Peyer's patch (tissue), 4 donors: Measurements from ENCODE around the gene MRPL10. TPM values are rescaled to one million over a fixed set of nuclear protein-coding genes. Genes with fewer than 3 reads are reported as not detected.

Source experiments
- DNase-seq, 3 donors: peaks; one replicate each; pipeline ENCODE4 v3.0.0-alpha.2; 2017 to 2019
- H3K27ac ChIP-seq, 4 donors: fragments of 200-600 bp; sonication (generic); one replicate each; pipeline ENCODE4 v1.5.1; 2016 to 2019
- H3K27me3 ChIP-seq, 2 donors: fragments of 200-600 bp; sonication (generic); one replicate each; pipeline ENCODE4 v1.5.1; 2019
- H3K36me3 ChIP-seq, 3 donors: fragments of 200-600 bp; sonication (generic); one replicate each; pipeline ENCODE4 v1.5.1; 2016 to 2019
- H3K4me1 ChIP-seq, 4 donors: fragments of 200-600 bp; sonication (generic); one replicate each; pipeline ENCODE4 v1.5.1; 2016 to 2019
- H3K4me3 ChIP-seq, 4 donors: fragments of 200-600 bp; sonication (generic); 1 replicate in 3 of 4; 2 replicates in 1 of 4; pipeline ENCODE4 v1.5.1; 2016 to 2019; ENCODE audit warnings: mild to moderate bottlenecking in 1 of 4
- H3K9me3 ChIP-seq, 4 donors: fragments of 200-600 bp; sonication (generic); one replicate each; pipeline ENCODE4 v1.5.1; 2016 to 2019; ENCODE audit warnings: mild to moderate bottlenecking in 1 of 4
- POLR2A ChIP-seq, 2 donors: fragments of 450-650 bp; IDR thresholded peaks; one replicate each; pipeline ENCODE4 v1.5.1; 2017; ENCODE audit warnings: antibody characterized with exemption in 2 of 2, mild to moderate bottlenecking in 2 of 2, moderate library complexity in 2 of 2
- total RNA-seq, 4 donors: library from RNA; depleted of rRNA; stranded (reverse); fragments of >200 nt; gene quantifications; one replicate each; pipeline ENCODE4 v1.1.0, GENCODE V29; 2016
- TF ChIP-seq, protein P1 (sequence below), 6 experiments: fragments of 450-650 bp in 4 of 6; fragments of 200-600 bp in 2 of 6; sonication (generic) in 1 of 6; IDR thresholded peaks; one replicate each; pipeline ENCODE4 v1.5.1; 2017 to 2019; ENCODE audit warnings: antibody characterized with exemption in 6 of 6, mild to moderate bottlenecking in 3 of 6, moderate library complexity in 1 of 6

Gene MRPL10
- total RNA-seq, 4 donors from 2014 or later: 30.5 to 50.4 (median 34.8) TPM

DNA sequence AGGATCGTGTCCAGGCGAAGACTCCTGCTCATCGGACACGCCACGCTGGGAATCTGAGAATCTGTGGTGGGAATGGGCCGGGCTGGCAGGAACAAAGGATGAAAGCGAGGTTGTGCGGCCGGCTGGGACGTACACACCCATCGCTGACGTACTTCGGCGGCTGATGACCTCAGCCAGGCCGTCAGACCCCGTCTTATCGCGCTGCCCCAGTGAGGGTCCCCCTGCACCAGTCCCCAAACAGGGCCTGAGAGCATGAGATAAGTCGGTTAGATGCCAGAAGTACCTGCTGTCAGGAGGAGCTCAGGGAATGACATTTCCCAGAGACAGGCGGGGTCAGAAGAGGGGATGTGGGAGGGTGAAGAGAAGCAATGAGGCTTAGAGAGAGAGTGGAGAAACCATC, 35.6 kb upstream of the MRPL10 start:
- Histone ChIP-seq H3K9me3 (no peaks in the 10 kb centered on the region), H3K36me3 (no peaks in the 10 kb centered on the region), H3K27me3 (no peaks in the 10 kb centered on the region), H3K4me3 (no peak overlapping the region), H3K4me1 (peaks cover 0 to 11% (median 0%) of the 10 kb centered on the region in 4 donors), H3K27ac (no peak overlapping the region)
- no peak for TF ChIP-seq POLR2A (IDR thresholded peaks at IDR 0.05)
- no peak for DNase-seq

DNA sequence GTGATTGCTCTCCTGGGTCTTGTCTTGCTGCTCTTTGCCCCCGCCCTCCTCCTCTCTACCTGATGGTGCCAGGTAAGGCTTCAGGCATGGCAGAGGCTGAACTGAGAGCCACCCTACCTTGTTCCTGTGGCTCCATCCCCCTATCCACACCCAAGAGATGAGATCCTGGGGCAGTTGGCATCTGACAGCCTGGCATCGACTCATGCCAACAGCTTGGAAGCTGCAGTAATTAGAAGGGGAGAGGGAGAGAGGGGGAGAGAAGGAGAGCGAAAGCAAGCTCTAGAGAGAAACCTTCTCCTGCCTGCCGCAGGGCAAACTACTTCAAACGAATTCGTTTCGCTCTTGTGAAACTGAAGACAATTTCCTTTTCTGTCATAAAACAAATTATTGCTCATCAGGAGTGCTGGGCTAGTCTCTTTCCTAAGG, 33.5 kb upstream of the MRPL10 start:
- H3K9me3 ChIP-seq: no peaks in the 10 kb centered on the region
- no peaks in the 10 kb centered on the region for H3K36me3 ChIP-seq
- H3K4me3 ChIP-seq: no peak overlapping the region
- no peaks in the 10 kb centered on the region for H3K27me3 ChIP-seq
- H3K4me1 ChIP-seq: peaks cover 0 to 11% (median 0%) of the 10 kb centered on the region in 4 donors
- no peak for DNase-seq
- H3K27ac ChIP-seq: peak overlapping the region in 1 of 4 donors; percentile 58
- no peak for TF ChIP-seq POLR2A (IDR thresholded peaks at IDR 0.05)
- TF ChIP-seq, protein P1, sequence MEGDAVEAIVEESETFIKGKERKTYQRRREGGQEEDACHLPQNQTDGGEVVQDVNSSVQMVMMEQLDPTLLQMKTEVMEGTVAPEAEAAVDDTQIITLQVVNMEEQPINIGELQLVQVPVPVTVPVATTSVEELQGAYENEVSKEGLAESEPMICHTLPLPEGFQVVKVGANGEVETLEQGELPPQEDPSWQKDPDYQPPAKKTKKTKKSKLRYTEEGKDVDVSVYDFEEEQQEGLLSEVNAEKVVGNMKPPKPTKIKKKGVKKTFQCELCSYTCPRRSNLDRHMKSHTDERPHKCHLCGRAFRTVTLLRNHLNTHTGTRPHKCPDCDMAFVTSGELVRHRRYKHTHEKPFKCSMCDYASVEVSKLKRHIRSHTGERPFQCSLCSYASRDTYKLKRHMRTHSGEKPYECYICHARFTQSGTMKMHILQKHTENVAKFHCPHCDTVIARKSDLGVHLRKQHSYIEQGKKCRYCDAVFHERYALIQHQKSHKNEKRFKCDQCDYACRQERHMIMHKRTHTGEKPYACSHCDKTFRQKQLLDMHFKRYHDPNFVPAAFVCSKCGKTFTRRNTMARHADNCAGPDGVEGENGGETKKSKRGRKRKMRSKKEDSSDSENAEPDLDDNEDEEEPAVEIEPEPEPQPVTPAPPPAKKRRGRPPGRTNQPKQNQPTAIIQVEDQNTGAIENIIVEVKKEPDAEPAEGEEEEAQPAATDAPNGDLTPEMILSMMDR (IDR thresholded peaks at IDR 0.05): no peak

DNA sequence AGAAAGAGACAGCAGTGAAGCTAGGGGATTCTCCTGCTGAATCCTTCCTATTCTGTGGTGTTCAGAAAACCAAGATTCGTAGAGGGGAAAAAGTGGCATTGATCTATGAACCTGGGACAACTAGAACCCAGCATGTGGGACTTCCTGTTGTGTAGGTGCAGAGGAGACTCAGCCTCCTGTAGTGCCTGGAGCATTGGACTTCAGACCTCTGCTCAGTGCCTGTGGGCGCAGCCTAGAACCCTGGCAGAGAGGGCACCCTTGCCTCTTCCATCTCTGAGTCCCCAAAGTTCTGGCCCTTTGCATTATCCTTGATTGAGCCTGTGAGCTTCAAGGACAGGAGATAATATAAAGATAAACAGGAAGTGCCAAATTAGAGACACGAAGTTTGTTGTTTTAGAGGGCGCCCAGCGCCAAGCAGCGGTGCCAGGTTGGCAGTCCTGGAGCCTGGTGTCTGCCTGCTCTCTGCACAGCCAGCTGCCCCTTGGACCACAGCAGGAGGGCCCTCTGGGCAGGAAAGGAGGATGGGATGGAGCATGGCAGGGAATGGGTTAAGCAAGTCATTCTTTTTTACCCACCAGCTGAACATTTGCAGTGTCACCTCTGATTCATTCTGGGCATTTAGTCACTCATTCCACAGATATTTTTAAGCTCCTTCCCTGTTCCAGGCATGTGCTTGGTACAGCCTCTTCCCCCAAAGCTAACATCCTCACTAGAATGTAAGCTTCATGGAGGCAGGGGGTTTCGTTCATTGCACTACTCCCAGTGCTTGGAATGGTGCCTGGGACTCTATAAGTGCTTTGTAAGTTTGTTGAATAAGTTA, 31.5 kb upstream of the MRPL10 start:
- no peak overlapping the region for H3K4me3 ChIP-seq
- DNase-seq: peak in 1 of 3 donors; percentile 66
- no peaks in the 10 kb centered on the region for H3K36me3 ChIP-seq
- H3K4me1 ChIP-seq: peaks cover 0 to 11% (median 0%) of the 10 kb centered on the region in 4 donors
- H3K9me3 ChIP-seq: no peaks in the 10 kb centered on the region
- no peaks in the 10 kb centered on the region for H3K27me3 ChIP-seq
- peak overlapping the region in 2 of 4 donors; percentile 39 to 74 for H3K27ac ChIP-seq
- TF ChIP-seq, protein P1 (IDR thresholded peaks at IDR 0.05): no peak
- peak in 1 of 2 donors; percentile 10 for TF ChIP-seq POLR2A (IDR thresholded peaks at IDR 0.05)

DNA sequence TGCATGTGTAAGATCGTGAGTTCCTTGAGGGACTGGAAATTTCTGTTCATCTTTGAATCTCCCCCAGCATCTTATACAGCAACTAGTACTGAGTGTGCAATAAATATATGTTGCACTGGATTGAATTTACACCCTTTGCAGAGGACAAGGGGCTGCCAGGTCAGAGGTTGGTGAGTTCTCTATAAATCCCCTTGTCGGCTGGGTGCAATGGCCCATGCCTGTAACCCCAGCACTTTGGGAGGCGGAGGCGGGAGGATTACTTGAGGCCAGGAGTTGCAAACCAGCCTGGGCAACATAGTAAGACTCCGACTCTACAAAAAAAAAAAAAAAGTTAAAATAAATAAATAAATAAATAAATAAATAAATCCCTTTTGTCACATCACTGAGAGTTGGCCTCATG, 29.0 kb upstream of the MRPL10 start:
- Histone ChIP-seq H3K27ac (no peak overlapping the region), H3K4me1 (peaks cover 0 to 11% (median 0%) of the 10 kb centered on the region in 4 donors), H3K27me3 (no peaks in the 10 kb centered on the region), H3K36me3 (no peaks in the 10 kb centered on the region), H3K9me3 (no peaks in the 10 kb centered on the region), H3K4me3 (no peak overlapping the region)
- TF ChIP-seq, protein P1 (IDR thresholded peaks at IDR 0.05): no peak
- no peak for TF ChIP-seq POLR2A (IDR thresholded peaks at IDR 0.05)
- DNase-seq: no peak

DNA sequence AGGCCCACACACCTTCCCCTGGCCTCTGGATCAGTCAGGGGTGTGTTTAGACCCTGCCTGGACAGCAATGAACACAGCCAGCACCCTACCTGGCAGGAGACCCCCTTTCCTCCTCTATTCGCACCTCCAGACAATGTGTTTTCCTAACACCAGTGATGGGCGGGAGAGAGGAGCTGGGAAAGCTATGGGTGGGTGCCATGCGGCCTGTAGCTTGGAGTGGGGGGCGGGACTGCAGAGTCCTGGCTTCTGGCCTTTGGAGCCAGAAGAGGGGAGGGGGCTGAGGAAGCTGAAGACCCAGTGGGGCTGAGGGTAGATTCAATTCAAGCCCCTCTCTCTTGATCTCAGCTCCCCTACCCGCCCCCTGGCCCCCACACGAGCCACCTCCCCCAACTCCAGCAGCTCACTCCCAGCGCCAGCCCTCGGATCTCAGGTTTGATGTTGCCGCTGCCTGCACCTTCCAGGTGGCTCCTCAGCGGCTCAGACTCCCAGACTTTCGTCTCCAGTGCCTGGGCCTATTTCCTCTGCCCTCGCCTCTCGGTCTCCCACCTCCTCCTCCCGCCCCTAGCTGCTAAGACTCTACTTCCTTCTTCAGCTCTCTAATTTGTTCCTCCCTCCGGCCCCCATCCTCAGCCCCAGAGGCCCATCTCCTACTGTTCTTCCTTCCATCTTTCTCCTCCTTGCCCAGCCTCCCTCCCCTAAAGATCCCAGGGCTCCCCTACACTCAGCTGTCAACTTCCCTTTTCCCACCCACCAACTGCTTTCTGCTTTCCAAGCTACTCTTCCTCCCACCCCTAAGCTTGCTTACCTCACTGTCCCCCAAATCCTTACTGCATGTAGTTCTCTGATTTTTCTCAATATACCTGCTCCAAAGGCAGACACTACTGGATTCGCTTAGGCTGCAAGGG, 26.5 kb upstream of the MRPL10 start:
- H3K4me3 ChIP-seq: no peak overlapping the region
- DNase-seq: no peak
- H3K4me1 ChIP-seq: no peaks in the 10 kb centered on the region
- H3K9me3 ChIP-seq: no peaks in the 10 kb centered on the region
- H3K36me3 ChIP-seq: no peaks in the 10 kb centered on the region
- H3K27ac ChIP-seq: no peak overlapping the region
- TF ChIP-seq, protein P1 (IDR thresholded peaks at IDR 0.05): no peak
- TF ChIP-seq POLR2A (IDR thresholded peaks at IDR 0.05): no peak
- no peaks in the 10 kb centered on the region for H3K27me3 ChIP-seq
